ENCODE data around the gene GLP2R. TPM values are rescaled to one million over a fixed set of nuclear protein-coding genes. Genes with fewer than 3 reads are reported as not detected.

The GLP2R gene
- total RNA-seq, 1 donor from 2014 or later = not detected

DNA sequence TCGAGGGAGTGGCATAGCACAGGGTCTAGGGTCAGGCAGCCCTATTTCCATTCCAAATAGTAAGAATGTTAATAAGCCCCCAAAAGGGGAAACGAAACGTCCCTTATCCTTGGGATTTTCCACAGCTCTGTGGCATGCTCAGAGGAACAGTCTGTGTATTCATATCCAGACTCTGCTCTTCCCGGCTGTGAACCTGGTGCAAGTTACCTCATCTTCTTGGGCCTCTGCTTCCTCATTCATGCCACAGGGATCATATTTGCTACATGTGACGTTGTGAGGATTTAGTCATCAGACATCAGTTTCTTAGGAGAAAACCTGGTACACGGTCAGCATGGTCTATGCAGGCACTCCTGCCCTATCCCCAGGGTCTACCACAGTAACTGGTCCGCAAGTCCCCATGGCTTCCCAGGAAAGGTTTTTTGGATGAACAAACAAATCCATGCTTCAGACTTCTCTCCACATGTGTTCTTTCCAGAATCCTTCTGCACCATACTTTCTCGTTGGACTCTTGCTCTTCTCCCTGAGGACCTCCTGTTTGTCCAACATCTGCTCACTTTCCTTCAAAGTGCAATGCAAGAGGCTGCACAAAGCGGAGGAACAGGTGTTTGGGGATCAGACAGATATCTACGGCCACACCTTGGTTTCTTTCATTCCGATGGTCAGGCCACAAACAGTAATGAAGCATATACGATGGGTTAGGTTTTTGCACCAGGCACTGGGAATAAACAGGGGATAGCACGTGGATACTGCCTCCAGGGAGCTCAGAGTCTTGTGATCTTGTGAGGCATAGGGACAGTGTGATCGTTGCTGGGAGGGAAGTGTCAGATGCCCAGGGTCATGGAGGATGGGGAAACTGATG lies 17.7 kb downstream of the GLP2R start:
- Mint-ChIP-seq H3K4me1 (peaks cover 6% of the 10 kb centered on the region), H3K27me3 (ENCODE audit: low read depth) (peaks cover 26% of the 10 kb centered on the region), H3K9me3 (no peaks in the 10 kb centered on the region), H3K4me3 (no peak overlapping the region), H3K36me3 (ENCODE audit: low read depth) (no peaks in the 10 kb centered on the region), H3K27ac (ENCODE audit: unreplicated experiment) (no peak overlapping the region)
- TF ChIP-seq, protein P1, sequence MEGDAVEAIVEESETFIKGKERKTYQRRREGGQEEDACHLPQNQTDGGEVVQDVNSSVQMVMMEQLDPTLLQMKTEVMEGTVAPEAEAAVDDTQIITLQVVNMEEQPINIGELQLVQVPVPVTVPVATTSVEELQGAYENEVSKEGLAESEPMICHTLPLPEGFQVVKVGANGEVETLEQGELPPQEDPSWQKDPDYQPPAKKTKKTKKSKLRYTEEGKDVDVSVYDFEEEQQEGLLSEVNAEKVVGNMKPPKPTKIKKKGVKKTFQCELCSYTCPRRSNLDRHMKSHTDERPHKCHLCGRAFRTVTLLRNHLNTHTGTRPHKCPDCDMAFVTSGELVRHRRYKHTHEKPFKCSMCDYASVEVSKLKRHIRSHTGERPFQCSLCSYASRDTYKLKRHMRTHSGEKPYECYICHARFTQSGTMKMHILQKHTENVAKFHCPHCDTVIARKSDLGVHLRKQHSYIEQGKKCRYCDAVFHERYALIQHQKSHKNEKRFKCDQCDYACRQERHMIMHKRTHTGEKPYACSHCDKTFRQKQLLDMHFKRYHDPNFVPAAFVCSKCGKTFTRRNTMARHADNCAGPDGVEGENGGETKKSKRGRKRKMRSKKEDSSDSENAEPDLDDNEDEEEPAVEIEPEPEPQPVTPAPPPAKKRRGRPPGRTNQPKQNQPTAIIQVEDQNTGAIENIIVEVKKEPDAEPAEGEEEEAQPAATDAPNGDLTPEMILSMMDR (conservative IDR thresholded peaks at IDR 0.05) = no peak
- no peak for DNase-seq (ENCODE audit: low read depth, low spot score)

DNA sequence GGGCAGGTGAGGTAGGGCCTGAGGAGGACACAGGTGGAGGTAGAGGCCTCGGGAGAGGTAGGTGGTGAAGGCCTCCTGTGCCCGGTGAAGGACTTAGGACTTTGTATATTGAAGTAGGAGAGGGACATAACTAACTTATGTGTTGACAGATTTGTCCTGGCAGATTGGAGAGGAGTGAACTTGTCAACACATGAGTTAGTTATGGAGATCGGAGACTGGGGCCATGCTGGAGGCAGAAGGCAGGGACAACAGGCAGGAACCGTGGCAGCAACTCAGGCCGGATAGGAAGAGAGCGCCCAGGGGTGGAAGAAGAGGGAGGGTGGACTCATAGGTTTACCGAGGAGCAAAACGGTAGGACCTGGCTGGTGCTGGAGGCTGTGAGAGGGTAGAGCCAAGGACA lies 18.4 kb downstream of the GLP2R start:
- H3K36me3 Mint-ChIP-seq (ENCODE audit: low read depth) = no peaks in the 10 kb centered on the region
- no peak overlapping the region for H3K4me3 Mint-ChIP-seq
- peaks cover 18% of the 10 kb centered on the region for H3K27me3 Mint-ChIP-seq (ENCODE audit: low read depth)
- H3K4me1 Mint-ChIP-seq = no peaks in the 10 kb centered on the region
- DNase-seq (ENCODE audit: low read depth, low spot score) = no peak
- TF ChIP-seq, protein P1 (conservative IDR thresholded peaks at IDR 0.05) = no peak
- no peaks in the 10 kb centered on the region for H3K9me3 Mint-ChIP-seq
- no peak overlapping the region for H3K27ac Mint-ChIP-seq (ENCODE audit: unreplicated experiment)

DNA sequence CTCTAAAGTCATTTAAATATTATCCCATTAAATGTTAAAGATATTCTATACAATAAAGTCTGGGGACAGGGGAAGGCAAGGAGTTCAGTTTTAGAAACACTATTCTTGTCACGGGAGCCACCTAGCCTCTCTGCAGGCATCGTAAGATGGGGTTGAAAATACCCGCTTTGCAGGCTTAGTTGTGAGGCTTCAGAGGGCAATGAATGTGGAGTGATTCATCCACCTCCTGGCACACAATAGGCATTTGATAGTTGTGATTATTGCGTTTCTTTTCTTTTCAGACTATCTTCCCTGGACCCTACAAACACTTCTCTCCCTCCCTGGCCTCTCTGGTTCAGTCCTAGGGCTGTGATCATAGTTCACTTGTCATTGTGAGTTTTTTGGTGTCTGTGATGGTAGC lies 19.6 kb downstream of the GLP2R start:
- H3K4me3 Mint-ChIP-seq = no peak overlapping the region
- TF ChIP-seq, protein P1 (conservative IDR thresholded peaks at IDR 0.05) = no peak
- H3K9me3 Mint-ChIP-seq = no peaks in the 10 kb centered on the region
- DNase-seq (ENCODE audit: low read depth, low spot score) = no peak
- no peaks in the 10 kb centered on the region for H3K36me3 Mint-ChIP-seq (ENCODE audit: low read depth)
- no peaks in the 10 kb centered on the region for H3K4me1 Mint-ChIP-seq
- H3K27me3 Mint-ChIP-seq (ENCODE audit: low read depth) = peaks cover 10% of the 10 kb centered on the region
- no peak overlapping the region for H3K27ac Mint-ChIP-seq (ENCODE audit: unreplicated experiment)

DNA sequence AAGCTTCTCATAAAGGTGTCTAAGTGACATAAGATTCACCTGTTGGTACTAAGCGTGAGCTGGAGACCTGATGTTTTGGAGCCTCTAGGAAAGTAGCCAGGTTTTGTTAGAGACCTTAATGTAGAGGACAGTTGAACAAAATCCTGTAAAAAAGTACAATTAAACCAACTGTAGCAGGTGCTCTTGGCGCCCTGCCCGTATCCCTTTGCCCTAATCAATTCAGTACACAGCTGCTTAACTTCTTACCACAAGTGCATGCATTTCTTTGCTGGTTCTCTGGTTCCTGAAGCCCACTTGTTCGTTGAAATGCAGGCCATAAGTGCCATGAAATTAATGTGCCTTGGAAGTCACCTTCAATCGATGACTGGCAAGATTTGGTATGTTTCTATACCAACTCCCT lies 24.4 kb downstream of the GLP2R start:
- H3K4me3 Mint-ChIP-seq = no peak overlapping the region
- TF ChIP-seq, protein P1 (conservative IDR thresholded peaks at IDR 0.05) = no peak

DNA sequence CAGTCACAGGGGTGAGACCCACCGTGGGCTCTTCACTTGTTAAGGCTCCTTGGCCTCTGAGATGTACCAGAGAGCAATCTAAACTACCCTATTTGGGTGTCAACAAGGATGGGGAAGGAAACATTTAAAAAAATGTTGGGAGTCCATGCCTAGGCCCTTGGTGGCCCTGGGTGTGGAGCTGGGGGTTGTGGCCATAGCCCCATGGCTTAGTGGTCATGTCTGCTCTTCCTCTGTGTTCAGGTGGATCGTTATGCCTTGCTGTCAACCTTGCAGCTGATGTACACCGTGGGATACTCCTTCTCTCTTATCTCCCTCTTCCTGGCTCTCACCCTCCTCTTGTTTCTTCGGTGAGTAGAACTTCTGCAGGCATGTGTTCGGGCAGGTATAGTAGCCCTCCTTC lies 28.5 kb downstream of the GLP2R start:
- no peak for DNase-seq (ENCODE audit: low read depth, low spot score)
- TF ChIP-seq, protein P1 (conservative IDR thresholded peaks at IDR 0.05) = no peak
- Mint-ChIP-seq H3K4me3 (no peak overlapping the region), H3K4me1 (no peaks in the 10 kb centered on the region), H3K27ac (ENCODE audit: unreplicated experiment) (peak overlapping the region; percentile 58), H3K36me3 (ENCODE audit: low read depth) (no peaks in the 10 kb centered on the region), H3K9me3 (peaks cover 10% of the 10 kb centered on the region), H3K27me3 (ENCODE audit: low read depth) (peaks cover 5% of the 10 kb centered on the region)

More for the DNA sequence above, 24.4 kb downstream of the GLP2R start:
- DNase-seq (ENCODE audit: low read depth, low spot score) = no peak
- Mint-ChIP-seq H3K27me3 (ENCODE audit: low read depth) (peaks cover 5% of the 10 kb centered on the region), H3K36me3 (ENCODE audit: low read depth) (no peaks in the 10 kb centered on the region), H3K4me1 (no peaks in the 10 kb centered on the region), H3K27ac (ENCODE audit: unreplicated experiment) (no peak overlapping the region), H3K9me3 (peaks cover 7% of the 10 kb centered on the region)
